SK-N-SH treated with all-trans-retinoic acid at 6 μM for 48 hours (cell line): Measurements from ENCODE around the gene ZNF648.
"Not testable (repeated sequence)": the region's sequence is repeated elsewhere in the genome, so short reads cannot be mapped to it uniquely, and the experiment has no call there.

Experiments
- ARNTL ChIP-seq: fragments of 450-650 bp; formaldehyde crosslinking; IDR thresholded peaks from 2 replicates; pipeline ENCODE4 v1.5.0; 2020; ENCODE audit warnings: low read depth, mild to moderate bottlenecking, moderate library complexity, borderline replicate concordance
- CSDC2 ChIP-seq: fragments of 250-450 bp; sonication (Bioruptor Pico); IDR thresholded peaks from 2 replicates; pipeline ENCODE4 v1.5.0; 2020; ENCODE audit warnings: mild to moderate bottlenecking, moderate library complexity
- CSRNP3 ChIP-seq: fragments of 250-450 bp; sonication (Bioruptor Pico); IDR thresholded peaks from 2 replicates; pipeline ENCODE4 v1.5.1; 2021; ENCODE audit warnings: mild to moderate bottlenecking, moderate library complexity
- OSR1 ChIP-seq: fragments of 250-450 bp; sonication (Bioruptor Pico); IDR thresholded peaks from 2 replicates; pipeline ENCODE4 v1.8.0; 2022; ENCODE audit warnings: moderate library complexity, mild to moderate bottlenecking, inconsistent platforms
- PATZ1 ChIP-seq: fragments of 250-450 bp; sonication (Bioruptor Pico); IDR thresholded peaks from 2 replicates; pipeline ENCODE4 v1.8.0; 2020; ENCODE audit warnings: mild to moderate bottlenecking, moderate library complexity, borderline replicate concordance
- TOX ChIP-seq: fragments of 250-450 bp; sonication (Bioruptor Pico); IDR thresholded peaks from 2 replicates; pipeline ENCODE4 v1.8.0; 2021; ENCODE audit warnings: mild to moderate bottlenecking, moderate library complexity, borderline replicate concordance
- TSHZ2 ChIP-seq: fragments of 250-450 bp; sonication (Bioruptor Pico); IDR thresholded peaks from 2 replicates; pipeline ENCODE4 v1.5.0; 2020; ENCODE audit warnings: mild to moderate bottlenecking, moderate library complexity
- ZFP30 ChIP-seq: fragments of 450-650 bp; formaldehyde crosslinking; IDR thresholded peaks from 2 replicates; pipeline ENCODE4 v1.5.0; 2022; ENCODE audit warnings: mild to moderate bottlenecking, moderate library complexity
- ZNF565 ChIP-seq: fragments of 450-650 bp; formaldehyde crosslinking; conservative IDR thresholded peaks from 2 replicates; pipeline ENCODE4 v1.5.0; 2020; ENCODE audit warnings: low read depth, mild to moderate bottlenecking, moderate library complexity
- ZNF70 ChIP-seq: fragments of 450-650 bp; formaldehyde crosslinking; IDR thresholded peaks from 2 replicates; pipeline ENCODE4 v1.5.0; 2020; ENCODE audit warnings: mild to moderate bottlenecking, moderate library complexity
- ZNF8 ChIP-seq: fragments of 450-650 bp; formaldehyde crosslinking; IDR thresholded peaks from 2 replicates; pipeline ENCODE4 v1.5.0; 2020; ENCODE audit warnings: mild to moderate bottlenecking, moderate library complexity

GRCh38 chr1:182045481-182045880, 16.0 kb downstream of the ZNF648 start:
- not testable (repeated sequence) for TF ChIP-seq ARNTL (CRISPR knock-in tag); CSRNP3 (CRISPR knock-in tag); ZNF8 (CRISPR knock-in tag); ZNF70 (CRISPR knock-in tag); PATZ1; ZFP30 (CRISPR knock-in tag); TOX (CRISPR knock-in tag); TSHZ2 (CRISPR knock-in tag); OSR1 (CRISPR knock-in tag); CSDC2 (CRISPR knock-in tag); ZNF565 (CRISPR knock-in tag)
